ENCODE measurements around the gene ACOT7. TPM values are rescaled to one million over a fixed set of nuclear protein-coding genes. Genes with fewer than 3 reads are reported as not detected.
A peak's percentile ranks its signal among the peaks of the same experiment; 100 is the strongest.

Gene ACOT7
- total and polyA plus RNA-seq, 3 donors from 2014 or later: 50.3 to 72.8 (median 52.5) TPM

DNA sequence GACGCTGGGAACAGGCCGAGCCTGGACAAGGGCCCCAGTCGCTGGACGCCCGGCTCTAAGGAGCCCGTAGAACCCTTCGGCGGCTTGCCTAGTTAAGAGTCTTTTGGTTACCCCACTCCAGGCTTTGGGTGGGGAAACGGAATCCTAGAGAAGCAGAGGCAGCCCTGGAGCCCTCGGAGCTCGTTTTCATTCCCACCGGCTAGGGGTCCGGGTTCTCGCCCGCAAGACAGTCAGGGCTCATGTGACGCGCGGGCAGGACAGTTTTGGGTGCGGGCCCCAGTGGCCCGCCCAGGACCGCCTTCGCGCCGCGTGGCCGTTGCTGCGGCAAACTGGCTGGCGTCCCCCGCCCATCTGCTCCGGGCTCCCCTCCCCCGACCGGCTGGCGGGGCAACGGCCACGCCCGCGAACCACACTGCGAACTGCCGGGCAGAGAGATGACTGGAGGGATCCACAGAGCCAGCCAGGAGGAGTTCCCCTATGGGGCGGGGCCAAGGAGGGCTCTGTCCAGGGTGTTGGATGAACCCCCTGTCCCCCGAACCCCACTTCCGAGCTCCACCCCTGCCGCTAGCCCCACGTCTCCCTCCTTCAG lies 27.0 kb upstream of the ACOT7 start:
- intact Hi-C loops (cut with DNase I; ENCODE audit: low total_unique reads): no loop called here
- H3K27ac ChIP-seq: no peak overlapping the region
- no peaks in the 10 kb centered on the region for H3K27me3 ChIP-seq
- 10 to 20% methylated on average over 4 to 42 of the region's 44 CpGs for WGBS, 2 donors
- H3K4me3 ChIP-seq: peak overlapping the region; percentile 34 to 50
- peaks cover 28% of the 10 kb centered on the region for H3K4me1 ChIP-seq
- TF ChIP-seq POLR2A (IDR thresholded peaks at IDR 0.05): no peak
- TF ChIP-seq, protein P1, sequence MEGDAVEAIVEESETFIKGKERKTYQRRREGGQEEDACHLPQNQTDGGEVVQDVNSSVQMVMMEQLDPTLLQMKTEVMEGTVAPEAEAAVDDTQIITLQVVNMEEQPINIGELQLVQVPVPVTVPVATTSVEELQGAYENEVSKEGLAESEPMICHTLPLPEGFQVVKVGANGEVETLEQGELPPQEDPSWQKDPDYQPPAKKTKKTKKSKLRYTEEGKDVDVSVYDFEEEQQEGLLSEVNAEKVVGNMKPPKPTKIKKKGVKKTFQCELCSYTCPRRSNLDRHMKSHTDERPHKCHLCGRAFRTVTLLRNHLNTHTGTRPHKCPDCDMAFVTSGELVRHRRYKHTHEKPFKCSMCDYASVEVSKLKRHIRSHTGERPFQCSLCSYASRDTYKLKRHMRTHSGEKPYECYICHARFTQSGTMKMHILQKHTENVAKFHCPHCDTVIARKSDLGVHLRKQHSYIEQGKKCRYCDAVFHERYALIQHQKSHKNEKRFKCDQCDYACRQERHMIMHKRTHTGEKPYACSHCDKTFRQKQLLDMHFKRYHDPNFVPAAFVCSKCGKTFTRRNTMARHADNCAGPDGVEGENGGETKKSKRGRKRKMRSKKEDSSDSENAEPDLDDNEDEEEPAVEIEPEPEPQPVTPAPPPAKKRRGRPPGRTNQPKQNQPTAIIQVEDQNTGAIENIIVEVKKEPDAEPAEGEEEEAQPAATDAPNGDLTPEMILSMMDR (IDR thresholded peaks at IDR 0.05): no peak
- no peaks in the 10 kb centered on the region for H3K36me3 ChIP-seq (ENCODE audit: low read depth, missing control alignments)
- DNase-seq: no peak
- H3K9me3 ChIP-seq: no peaks in the 10 kb centered on the region

DNA sequence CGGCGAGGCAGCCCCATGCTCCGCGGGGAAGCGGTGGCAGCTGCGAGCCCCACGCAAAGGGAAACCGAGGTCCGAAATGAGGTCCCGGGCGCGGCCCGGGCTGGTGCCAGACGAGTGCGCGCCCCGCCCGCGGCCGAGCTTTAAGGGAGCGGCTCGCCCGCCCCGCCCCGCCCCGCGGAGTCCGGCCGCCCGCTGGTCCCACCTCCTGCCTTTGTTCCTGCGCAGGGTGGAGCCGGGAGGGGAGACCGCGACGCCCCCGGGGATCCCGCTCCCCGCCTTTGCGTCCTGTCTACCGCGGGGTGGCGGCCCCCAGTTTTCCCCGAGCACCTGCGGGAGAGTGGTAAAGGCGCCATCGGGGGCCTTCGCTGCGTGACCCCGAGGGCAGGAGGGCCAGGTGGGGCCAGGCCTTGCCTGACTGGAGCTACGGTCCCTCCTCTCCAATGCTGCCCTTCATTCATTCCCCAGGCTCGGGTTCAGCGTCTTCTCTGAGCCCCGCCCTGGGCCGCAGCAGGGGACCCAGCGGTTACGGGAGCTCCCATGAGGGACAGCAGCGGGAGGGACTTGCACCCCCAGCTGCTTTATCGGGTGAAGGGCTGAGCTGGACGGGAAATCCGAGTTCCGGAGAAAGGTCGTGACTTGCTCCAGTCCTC lies 26.4 kb upstream of the ACOT7 start, which contains the start of gene HES2:
Gene HES2, minus strand, starts transcription at position 116 of the 650 bp plus-strand sequence. Its CDS starts 99 bp downstream, at position 17.
- Histone ChIP-seq H3K27me3 (no peaks in the 10 kb centered on the region), H3K4me3 (peak within 1 kb of the TSS; percentile 34 to 50), H3K4me1 (peaks cover 28% of the 10 kb centered on the region), H3K36me3 (ENCODE audit: low read depth, missing control alignments) (no peaks in the 10 kb centered on the region), H3K27ac (no peak within 1 kb of the TSS), H3K9me3 (no peaks in the 10 kb centered on the region)
- WGBS, 2 donors: 1 to 2% methylated on average over 13 to 59 of the region's 62 CpGs
- TF ChIP-seq POLR2A (IDR thresholded peaks at IDR 0.05): no peak
- TF ChIP-seq, protein P1 (IDR thresholded peaks at IDR 0.05): no peak
- DNase-seq: peak; percentile 32
- intact Hi-C loops (cut with DNase I; ENCODE audit: low total_unique reads): no loop called here

DNA sequence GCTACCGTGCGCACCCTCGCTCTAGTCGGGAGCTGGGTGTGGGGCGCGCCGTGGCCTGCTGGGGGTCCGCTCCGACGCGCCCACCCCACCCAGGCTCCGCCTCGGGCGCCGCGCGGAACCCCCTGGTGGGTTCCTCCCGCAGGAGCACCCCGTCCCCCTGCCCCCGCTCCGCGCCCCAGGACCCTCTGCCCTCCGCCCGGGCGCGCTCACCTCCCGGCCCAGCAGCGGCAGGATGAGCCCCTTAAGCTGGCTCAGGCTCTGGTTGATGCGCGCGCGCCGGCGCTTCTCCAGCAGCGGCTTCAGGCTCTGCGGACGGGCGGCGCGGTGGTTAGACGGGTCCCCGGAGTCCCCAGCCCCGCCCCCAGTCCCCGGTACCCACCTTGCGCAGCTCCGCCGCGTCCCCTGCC lies 25.8 kb upstream of the ACOT7 start:
- Histone ChIP-seq H3K4me3 (peak overlapping the region; percentile 34 to 50), H3K4me1 (peaks cover 28% of the 10 kb centered on the region), H3K27me3 (no peaks in the 10 kb centered on the region), H3K27ac (no peak overlapping the region), H3K36me3 (ENCODE audit: low read depth, missing control alignments) (no peaks in the 10 kb centered on the region), H3K9me3 (no peaks in the 10 kb centered on the region)
- intact Hi-C loops (cut with DNase I; ENCODE audit: low total_unique reads): no loop called here
- WGBS, 2 donors: 2 to 3% methylated on average over 6 to 26 of the region's 48 CpGs
- DNase-seq: no peak
- TF ChIP-seq POLR2A (IDR thresholded peaks at IDR 0.05): no peak
- TF ChIP-seq, protein P1 (IDR thresholded peaks at IDR 0.05): no peak

DNA sequence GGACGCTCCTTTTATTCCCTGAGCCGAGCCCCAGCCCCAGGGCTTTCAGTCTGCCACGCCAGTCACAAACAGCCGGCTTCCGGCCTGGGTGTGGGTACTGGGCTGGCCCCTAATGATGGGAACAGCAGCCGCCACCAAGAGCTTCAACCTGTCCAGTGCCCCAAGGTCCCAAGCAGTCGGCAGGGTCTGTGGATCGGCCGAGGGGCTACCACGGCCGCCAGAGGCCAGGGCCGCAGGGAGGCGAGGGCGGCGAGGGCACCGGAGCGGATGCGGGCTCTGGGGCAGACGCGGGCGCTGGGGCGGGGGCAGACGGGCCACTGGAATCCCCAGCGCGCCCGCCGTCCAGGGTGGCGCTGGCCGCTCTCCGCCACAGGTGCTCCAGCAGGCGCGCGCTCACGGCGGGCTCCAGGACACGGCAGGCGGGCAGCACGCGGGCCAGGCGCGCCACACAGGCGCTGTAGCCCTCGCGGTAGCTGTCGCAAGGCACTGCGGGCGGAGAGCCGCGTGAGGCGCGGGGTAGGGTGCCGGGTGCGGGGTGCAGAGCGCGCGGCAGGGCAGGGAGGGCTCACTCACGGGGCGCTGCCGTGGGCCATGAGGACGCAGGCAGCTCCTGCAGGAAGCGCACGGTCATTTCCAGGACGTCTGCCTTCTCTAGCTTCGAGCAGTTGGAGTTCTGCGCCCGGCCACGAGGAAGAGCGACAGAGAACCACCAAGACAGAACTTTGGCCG lies 25.3 kb upstream of the ACOT7 start:
- Histone ChIP-seq H3K36me3 (ENCODE audit: low read depth, missing control alignments) (no peaks in the 10 kb centered on the region), H3K27me3 (no peaks in the 10 kb centered on the region), H3K4me3 (peak overlapping the region; percentile 34 to 50), H3K27ac (no peak overlapping the region), H3K9me3 (no peaks in the 10 kb centered on the region), H3K4me1 (peaks cover 25% of the 10 kb centered on the region)
- intact Hi-C loops (cut with DNase I; ENCODE audit: low total_unique reads): no loop called here
- DNase-seq: no peak
- TF ChIP-seq, protein P1 (IDR thresholded peaks at IDR 0.05): no peak
- no peak for TF ChIP-seq POLR2A (IDR thresholded peaks at IDR 0.05)
- 0 to 6% methylated on average over 2 to 68 of the region's 69 CpGs for WGBS, 2 donors

All from testis (tissue), 3 donors.